PC-3 (cell line): ENCODE results near the gene MACROD2.

ENCODE experiments used
- CTCF ChIP-seq: fragments of 300-600 bp; sonication (generic); conservative IDR thresholded peaks from 2 replicates; pipeline ENCODE4 v1.5.1; 2017; ENCODE audit warnings: antibody characterized with exemption, low read depth, mild to moderate bottlenecking, low read length
- EZH2 ChIP-seq: fragments of 300-600 bp; sonication (generic); IDR thresholded peaks from one replicate; pipeline ENCODE4 v1.6.1; 2017; ENCODE audit warnings: antibody characterized with exemption, mild to moderate bottlenecking, low read length; ENCODE audit not compliant: unreplicated experiment

GRCh38 chr20:15196547-15197255 lies 1201.4 kb downstream of the MACROD2 start:
- TF ChIP-seq CTCF (no peak), EZH2 (no peak)
